Stimulated activated naive CD8-positive, alpha-beta T cell treated with anti-CD3 and anti-CD28 coated beads, Interleukin-15, Interleukin-2, amounts not matched to agents 100 U/mL and 50 U/mL, for 24 hours (primary cell): ENCODE data around the gene FRRS1.

Experiments
- ATAC-seq: fragments of 150-1000 bp; cut with Tn5 transposase; one replicate; pipeline ENCODE4 v1.10.0; 2021
- DNase-seq: peaks from one replicate; pipeline ENCODE4 v3.0.0; 2021

FRRS1 gene

GRCh38 chr1:99675994-99676393, 90.4 kb downstream of the FRRS1 start:
- DNase-seq (no peak), ATAC-seq (no peak)

GRCh38 chr1:99675292-99675691, 91.1 kb downstream of the FRRS1 start:
- DNase-seq (no peak), ATAC-seq (no peak)

GRCh38 chr1:99674115-99675064, 92.0 kb downstream of the FRRS1 start:
- no peak for DNase-seq
- ATAC-seq, result no peak

GRCh38 chr1:99673315-99673714, 93.1 kb downstream of the FRRS1 start:
- ATAC-seq, result no peak
- DNase-seq, result no peak

DNA sequence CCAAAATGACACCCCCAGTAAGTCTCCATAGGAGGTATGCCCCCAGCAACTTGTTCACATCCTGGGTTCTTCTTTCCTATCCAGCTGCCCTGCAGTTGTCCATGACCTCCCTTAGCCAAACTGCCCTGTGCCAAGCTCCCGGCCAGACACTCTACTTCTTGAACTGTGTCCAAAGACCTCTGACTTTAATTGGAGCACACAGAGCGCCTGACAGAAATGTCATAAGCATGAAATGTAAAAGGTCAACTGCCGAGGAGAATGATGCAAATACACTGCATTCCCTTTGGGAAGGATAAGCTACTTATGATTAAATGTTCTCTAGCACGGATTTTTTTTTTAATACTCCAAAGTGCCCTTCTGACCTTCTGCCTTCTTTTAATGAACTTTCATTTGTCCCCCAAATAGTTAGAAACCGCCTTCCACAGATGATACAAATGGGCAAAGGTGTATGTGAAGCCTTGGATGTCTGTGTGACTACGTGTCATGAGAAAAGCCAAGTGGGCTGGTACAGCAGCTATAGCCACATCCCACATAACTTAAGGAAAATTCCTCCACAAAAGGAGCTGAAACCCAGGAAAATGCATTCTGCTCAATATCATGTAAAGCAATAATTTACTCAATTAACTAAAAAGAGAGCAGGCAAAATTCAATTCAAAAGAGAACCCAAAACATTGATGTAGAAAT, 93.8 kb downstream of the FRRS1 start:
- ATAC-seq (no peak), DNase-seq (no peak)

GRCh38 chr1:99672038-99672437, 94.4 kb downstream of the FRRS1 start:
- no peak for ATAC-seq
- no peak for DNase-seq

GRCh38 chr1:99670583-99670982, 95.9 kb downstream of the FRRS1 start:
- DNase-seq (no peak), ATAC-seq (no peak)

DNA sequence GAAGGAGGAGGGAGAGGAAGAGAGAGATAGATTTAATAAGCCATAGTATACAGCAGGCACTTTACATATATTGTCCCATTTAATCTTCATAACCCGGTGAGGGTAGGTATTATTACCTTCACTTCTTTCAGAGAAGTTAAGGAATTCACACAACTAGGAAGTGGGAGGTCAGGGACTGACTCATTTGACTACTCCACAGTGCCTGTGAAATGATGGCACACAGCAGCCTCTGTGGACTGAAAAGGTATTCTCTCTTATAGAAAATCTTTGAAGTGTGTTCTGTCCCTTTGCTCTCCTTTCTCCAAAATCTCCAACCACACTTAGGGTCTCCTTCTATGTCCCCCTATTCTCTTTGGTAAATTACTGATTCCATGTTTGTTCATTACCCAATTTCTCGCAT, 96.6 kb downstream of the FRRS1 start:
- DNase-seq, result no peak
- ATAC-seq, result no peak

- ATAC-seq, result no peak
- no peak for DNase-seq
Measured at GRCh38 chr1:99669376-99669775, 97.1 kb downstream of the FRRS1 start.

DNA sequence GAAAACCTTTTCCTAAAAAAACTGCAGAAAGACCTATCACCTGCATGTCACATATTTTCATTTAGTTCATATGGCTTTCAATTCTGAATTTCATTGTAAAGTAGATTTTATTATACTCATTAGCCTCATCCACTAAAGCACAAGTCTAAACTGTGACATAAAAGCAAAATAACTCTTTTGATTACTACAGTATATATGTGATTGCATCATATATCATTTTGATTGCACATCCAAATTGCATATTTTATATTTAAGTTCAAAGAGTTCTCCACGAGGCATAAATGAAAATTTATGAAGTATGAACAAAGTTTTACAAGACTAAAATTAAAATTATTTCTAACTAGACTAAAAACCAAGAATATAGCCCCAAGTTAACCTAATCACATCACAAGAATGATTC, 101.2 kb downstream of the FRRS1 start:
- DNase-seq (no peak), ATAC-seq (no peak)

DNA sequence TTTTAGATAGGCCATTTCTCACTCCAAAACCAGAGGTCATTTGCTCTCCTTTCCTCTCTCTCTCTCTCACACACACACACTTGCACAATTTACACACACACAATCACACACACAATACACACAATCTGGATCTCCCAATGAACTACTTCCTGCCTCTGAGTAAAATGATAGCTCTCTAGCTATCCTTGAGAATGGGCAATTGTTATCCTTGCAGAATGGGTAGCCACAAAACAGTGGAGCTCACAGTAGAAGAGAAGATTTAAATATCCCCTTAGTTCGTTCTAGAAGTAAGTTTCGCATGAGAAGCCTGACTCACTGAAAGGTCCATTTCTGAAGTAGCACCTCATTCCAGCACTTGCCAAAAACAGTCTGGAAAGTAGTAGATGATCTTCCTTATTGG, 102.9 kb downstream of the FRRS1 start:
- ATAC-seq (no peak), DNase-seq (no peak)

DNA sequence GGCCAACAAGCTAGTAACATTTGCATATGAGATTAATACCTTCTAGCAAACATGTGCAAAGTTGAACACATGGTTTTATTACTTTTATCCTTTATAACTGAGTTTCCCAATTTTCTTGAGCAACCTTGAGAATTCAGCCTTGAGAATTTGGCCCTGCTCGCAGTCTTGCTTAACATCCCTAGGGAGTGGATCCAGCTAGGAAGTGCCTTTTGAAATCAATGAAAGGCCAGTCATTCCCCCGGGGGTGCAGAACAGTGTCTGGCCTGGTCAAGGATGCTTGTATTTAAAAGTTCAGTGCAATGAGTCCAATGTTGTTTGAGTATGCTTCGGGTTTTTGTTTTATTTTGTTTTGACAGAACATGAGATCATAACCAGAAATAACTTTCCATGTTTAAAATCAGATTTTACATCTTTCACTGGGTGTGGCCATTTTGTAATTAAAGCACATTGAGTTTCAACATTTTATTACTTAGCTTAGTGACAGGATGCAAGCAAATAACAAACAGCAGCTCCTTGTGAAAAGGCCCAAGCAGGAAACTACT, 103.8 kb downstream of the FRRS1 start:
- ATAC-seq (no peak), DNase-seq (no peak)

DNA sequence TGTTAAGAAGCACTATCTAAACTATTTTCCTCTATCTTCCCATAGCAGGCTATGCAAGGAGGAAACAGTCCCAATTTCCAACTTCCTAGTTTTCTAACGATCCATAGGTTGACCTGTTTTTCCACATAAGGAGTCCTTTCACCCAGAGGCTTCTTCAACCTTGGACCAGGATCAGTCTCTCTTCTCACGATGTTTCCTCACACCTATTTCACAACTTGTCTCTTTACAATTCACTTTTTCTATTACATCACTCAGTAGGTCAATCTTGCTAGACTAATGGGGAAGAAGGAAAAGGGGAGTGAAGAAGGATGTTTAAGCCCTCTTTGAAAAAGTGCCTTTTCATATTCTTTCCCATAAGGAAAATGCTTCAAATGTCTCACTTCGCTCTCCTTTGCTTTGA, 104.7 kb downstream of the FRRS1 start:
- ATAC-seq, result no peak
- DNase-seq, result no peak

- no peak for DNase-seq
- ATAC-seq, result no peak
Measured at GRCh38 chr1:99660496-99660895, 105.9 kb downstream of the FRRS1 start.

- DNase-seq (no peak), ATAC-seq (no peak)
Measured at GRCh38 chr1:99659755-99660210, 106.7 kb downstream of the FRRS1 start.
